Hepatocyte (in vitro differentiated cells): ENCODE results near the gene NUDT12.

Experiments
- EZH2 ChIP-seq: fragments of 200-600 bp; sonication (generic); IDR thresholded peaks from 2 replicates; pipeline ENCODE4 v1.6.1; 2016; ENCODE audit warnings: antibody characterized with exemption, mild to moderate bottlenecking, borderline replicate concordance
- EZH2phosphoT487 ChIP-seq: fragments of 200-600 bp; sonication (generic); IDR thresholded peaks from one replicate; pipeline ENCODE4 v1.6.1; 2018; ENCODE audit warnings: antibody characterized with exemption, mild to moderate bottlenecking, low read depth, moderate library complexity; ENCODE audit not compliant: unreplicated experiment, severe bottlenecking
- TF ChIP-seq, protein P1 (sequence below): fragments of 200-600 bp; sonication (generic); IDR thresholded peaks from 2 replicates; pipeline ENCODE4 v1.5.1; 2016; ENCODE audit warnings: antibody characterized with exemption, mild to moderate bottlenecking; ENCODE audit not compliant: poor library complexity

DNA sequence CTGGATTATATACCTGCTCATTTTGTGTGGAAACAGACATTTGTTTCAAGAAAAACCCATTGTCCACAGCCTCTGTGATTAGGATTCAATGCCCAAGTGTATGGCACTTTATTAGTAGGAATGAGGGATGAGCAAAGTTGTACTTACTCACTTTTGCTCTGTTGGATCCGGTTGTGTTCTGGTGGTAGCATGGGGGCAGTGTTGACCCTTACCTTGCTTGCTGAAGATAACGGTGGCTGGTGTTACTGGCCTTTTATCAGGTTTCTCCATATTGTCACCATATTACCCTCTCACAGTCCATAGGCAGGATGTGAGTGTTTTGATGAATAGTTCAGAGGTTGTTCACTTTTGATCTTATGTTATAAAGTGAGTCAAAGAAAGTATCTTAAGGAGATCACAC, 42.7 kb upstream of the NUDT12 start:
- TF ChIP-seq, protein P1, sequence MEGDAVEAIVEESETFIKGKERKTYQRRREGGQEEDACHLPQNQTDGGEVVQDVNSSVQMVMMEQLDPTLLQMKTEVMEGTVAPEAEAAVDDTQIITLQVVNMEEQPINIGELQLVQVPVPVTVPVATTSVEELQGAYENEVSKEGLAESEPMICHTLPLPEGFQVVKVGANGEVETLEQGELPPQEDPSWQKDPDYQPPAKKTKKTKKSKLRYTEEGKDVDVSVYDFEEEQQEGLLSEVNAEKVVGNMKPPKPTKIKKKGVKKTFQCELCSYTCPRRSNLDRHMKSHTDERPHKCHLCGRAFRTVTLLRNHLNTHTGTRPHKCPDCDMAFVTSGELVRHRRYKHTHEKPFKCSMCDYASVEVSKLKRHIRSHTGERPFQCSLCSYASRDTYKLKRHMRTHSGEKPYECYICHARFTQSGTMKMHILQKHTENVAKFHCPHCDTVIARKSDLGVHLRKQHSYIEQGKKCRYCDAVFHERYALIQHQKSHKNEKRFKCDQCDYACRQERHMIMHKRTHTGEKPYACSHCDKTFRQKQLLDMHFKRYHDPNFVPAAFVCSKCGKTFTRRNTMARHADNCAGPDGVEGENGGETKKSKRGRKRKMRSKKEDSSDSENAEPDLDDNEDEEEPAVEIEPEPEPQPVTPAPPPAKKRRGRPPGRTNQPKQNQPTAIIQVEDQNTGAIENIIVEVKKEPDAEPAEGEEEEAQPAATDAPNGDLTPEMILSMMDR, result no peak
- TF ChIP-seq EZH2 (no peak), EZH2phosphoT487 (no peak)
